ENCODE data around the gene ZNF555. TPM values are rescaled to one million over a fixed set of nuclear protein-coding genes. Genes with fewer than 3 reads are reported as not detected.
"Not testable (repeated sequence)": the region's sequence is repeated elsewhere in the genome, so short reads cannot be mapped to it uniquely, and the experiment has no call there.

The ZNF555 gene
- total and polyA plus RNA-seq, 2 donors: 4.2 TPM

- Histone ChIP-seq H3K9me3 (ENCODE audit: control insufficient read depth in 2 of 2, insufficient read depth in 1 of 2, low read length in 1 of 2) (peaks cover 2 to 29% of the 10 kb centered on the region in 2 donors), H3K4me1 (ENCODE audit: control insufficient read depth in 2 of 2, insufficient read depth in 2 of 2, low read length in 2 of 2) (peaks cover 0 to 14% of the 10 kb centered on the region in 2 donors)
- H3K27me3 ChIP-seq (ENCODE audit: control insufficient read depth in 2 of 2, insufficient read depth in 1 of 2, low read length in 1 of 2); H3K36me3 ChIP-seq (ENCODE audit: control insufficient read depth in 2 of 2, insufficient read depth in 2 of 2, low read length in 1 of 2); DNase-seq (ENCODE audit: low read depth in 6 of 9, low spot score in 9 of 9); H3K27ac ChIP-seq (ENCODE audit: low read depth in 1 of 2, low read length in 1 of 2); H3K4me3 ChIP-seq (ENCODE audit: low read length in 2 of 2): not testable (repeated sequence)
- 95% methylated on average over 8 of the region's 8 CpGs for WGBS
These were observed 49.3 kb downstream of the ZNF555 start for GRCh38 chr19:2890531-2890930.

GRCh38 chr19:2896694-2897093 is 55.4 kb downstream of the ZNF555 start:
- Histone ChIP-seq H3K27me3 (ENCODE audit: control insufficient read depth in 2 of 2, insufficient read depth in 1 of 2, low read length in 1 of 2) (peaks cover 0 to 9% of the 10 kb centered on the region in 2 donors), H3K4me3 (ENCODE audit: low read length in 2 of 2) (no peak overlapping the region), H3K27ac (ENCODE audit: low read depth in 1 of 2, low read length in 1 of 2) (no peak overlapping the region), H3K36me3 (ENCODE audit: control insufficient read depth in 2 of 2, insufficient read depth in 2 of 2, low read length in 1 of 2) (no peaks in the 10 kb centered on the region), H3K9me3 (ENCODE audit: control insufficient read depth in 2 of 2, insufficient read depth in 1 of 2, low read length in 1 of 2) (peaks cover 0 to 33% of the 10 kb centered on the region in 2 donors), H3K4me1 (ENCODE audit: control insufficient read depth in 2 of 2, insufficient read depth in 2 of 2, low read length in 2 of 2) (peaks cover 0 to 12% of the 10 kb centered on the region in 2 donors)
- 87% methylated on average over 8 of the region's 8 CpGs for WGBS
- DNase-seq (ENCODE audit: low read depth in 6 of 9, low spot score in 9 of 9): no peak

- WGBS: 2% methylated on average over 100 of the region's 100 CpGs
- peak within 1 kb of the TSS; percentile 11 to 58 for H3K27ac ChIP-seq (ENCODE audit: low read depth in 1 of 2, low read length in 1 of 2)
- H3K4me1 ChIP-seq (ENCODE audit: control insufficient read depth in 2 of 2, insufficient read depth in 2 of 2, low read length in 2 of 2): peaks cover 3 to 19% of the 10 kb centered on the region in 2 donors
- peak; percentile 69 to 92 (median 84) for DNase-seq (ENCODE audit: low read depth in 6 of 9, low spot score in 9 of 9)
- peaks cover 0 to 29% of the 10 kb centered on the region in 2 donors for H3K9me3 ChIP-seq (ENCODE audit: control insufficient read depth in 2 of 2, insufficient read depth in 1 of 2, low read length in 1 of 2)
- H3K4me3 ChIP-seq (ENCODE audit: low read length in 2 of 2): peak within 1 kb of the TSS; percentile 60 to 63
- H3K36me3 ChIP-seq (ENCODE audit: control insufficient read depth in 2 of 2, insufficient read depth in 2 of 2, low read length in 1 of 2): no peaks in the 10 kb centered on the region
- H3K27me3 ChIP-seq (ENCODE audit: control insufficient read depth in 2 of 2, insufficient read depth in 1 of 2, low read length in 1 of 2): peaks cover 0 to 9% of the 10 kb centered on the region in 2 donors
These were observed 59.3 kb downstream of the ZNF555 start, which contains the start of gene ZNF57 for GRCh38 chr19:2900296-2901252. ZNF57 (plus strand) TSS chr19:2900928; CDS start chr19:2901046, 118 bp downstream.

- no peak overlapping the region for H3K4me3 ChIP-seq (ENCODE audit: low read length in 2 of 2)
- no peaks in the 10 kb centered on the region for H3K36me3 ChIP-seq (ENCODE audit: control insufficient read depth in 2 of 2, insufficient read depth in 2 of 2, low read length in 1 of 2)
- 60% methylated on average over 13 of the region's 13 CpGs for WGBS
- peaks cover 0 to 20% of the 10 kb centered on the region in 2 donors for H3K9me3 ChIP-seq (ENCODE audit: control insufficient read depth in 2 of 2, insufficient read depth in 1 of 2, low read length in 1 of 2)
- peaks cover 0 to 9% of the 10 kb centered on the region in 2 donors for H3K27me3 ChIP-seq (ENCODE audit: control insufficient read depth in 2 of 2, insufficient read depth in 1 of 2, low read length in 1 of 2)
- peak overlapping the region in 1 of 2 donors; percentile 17 for H3K27ac ChIP-seq (ENCODE audit: low read depth in 1 of 2, low read length in 1 of 2)
- peak in 1 of 9 donors; percentile 20 for DNase-seq (ENCODE audit: low read depth in 6 of 9, low spot score in 9 of 9)
- peaks cover 3 to 19% of the 10 kb centered on the region in 2 donors for H3K4me1 ChIP-seq (ENCODE audit: control insufficient read depth in 2 of 2, insufficient read depth in 2 of 2, low read length in 2 of 2)
These were observed 61.4 kb downstream of the ZNF555 start for GRCh38 chr19:2902590-2903218.

GRCh38 chr19:2903326-2903725 is 62.1 kb downstream of the ZNF555 start:
- 97% methylated on average over 13 of the region's 13 CpGs for WGBS
- H3K27ac ChIP-seq (ENCODE audit: low read depth in 1 of 2, low read length in 1 of 2); H3K36me3 ChIP-seq (ENCODE audit: control insufficient read depth in 2 of 2, insufficient read depth in 2 of 2, low read length in 1 of 2); H3K27me3 ChIP-seq (ENCODE audit: control insufficient read depth in 2 of 2, insufficient read depth in 1 of 2, low read length in 1 of 2); H3K4me3 ChIP-seq (ENCODE audit: low read length in 2 of 2); DNase-seq (ENCODE audit: low read depth in 6 of 9, low spot score in 9 of 9): not testable (repeated sequence)
- Histone ChIP-seq H3K4me1 (ENCODE audit: control insufficient read depth in 2 of 2, insufficient read depth in 2 of 2, low read length in 2 of 2) (peaks cover 3 to 19% of the 10 kb centered on the region in 2 donors), H3K9me3 (ENCODE audit: control insufficient read depth in 2 of 2, insufficient read depth in 1 of 2, low read length in 1 of 2) (peaks cover 0 to 17% of the 10 kb centered on the region in 2 donors)

- H3K36me3 ChIP-seq (ENCODE audit: control insufficient read depth in 2 of 2, insufficient read depth in 2 of 2, low read length in 1 of 2): no peaks in the 10 kb centered on the region
- peaks cover 0 to under 1% of the 10 kb centered on the region in 2 donors for H3K9me3 ChIP-seq (ENCODE audit: control insufficient read depth in 2 of 2, insufficient read depth in 1 of 2, low read length in 1 of 2)
- H3K27ac ChIP-seq (ENCODE audit: low read depth in 1 of 2, low read length in 1 of 2): no peak overlapping the region
- H3K4me1 ChIP-seq (ENCODE audit: control insufficient read depth in 2 of 2, insufficient read depth in 2 of 2, low read length in 2 of 2): peaks cover 3 to 11% of the 10 kb centered on the region in 2 donors
- DNase-seq (ENCODE audit: low read depth in 6 of 9, low spot score in 9 of 9): no peak
- no peak overlapping the region for H3K4me3 ChIP-seq (ENCODE audit: low read length in 2 of 2)
- WGBS: 89% methylated on average over 11 of the region's 11 CpGs
- H3K27me3 ChIP-seq (ENCODE audit: control insufficient read depth in 2 of 2, insufficient read depth in 1 of 2, low read length in 1 of 2): peaks cover 0 to under 1% of the 10 kb centered on the region in 2 donors
These were observed 64.7 kb downstream of the ZNF555 start for GRCh38 chr19:2905918-2906519.

DNA sequence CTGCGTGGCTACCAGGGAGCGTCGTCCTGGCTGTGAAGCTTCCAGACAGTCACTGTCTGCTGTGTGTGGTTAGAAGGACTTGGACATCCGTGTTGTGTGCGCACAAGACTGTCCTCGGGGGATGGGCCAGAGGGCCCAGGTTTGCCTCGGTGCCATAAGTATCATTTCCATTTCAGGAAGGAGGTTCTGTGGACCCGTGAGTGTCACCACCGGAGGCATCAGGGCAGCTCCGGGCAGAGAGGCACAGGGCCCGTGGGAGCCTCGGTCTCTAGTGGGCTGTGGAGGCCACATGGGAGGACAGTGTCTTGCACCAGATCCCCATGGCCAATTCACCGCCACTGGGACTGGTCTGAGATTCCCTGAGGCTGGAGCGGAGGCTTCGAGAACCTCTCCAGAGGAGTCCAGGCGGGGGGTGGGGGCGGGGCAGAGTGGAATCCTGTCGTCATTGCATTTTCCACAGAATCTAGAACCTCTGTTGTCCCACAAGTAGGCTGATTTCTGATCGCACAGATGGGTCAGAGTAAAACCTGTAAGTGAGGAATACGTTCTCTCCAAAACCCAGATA is 65.4 kb downstream of the ZNF555 start:
- no peaks in the 10 kb centered on the region for H3K36me3 ChIP-seq (ENCODE audit: control insufficient read depth in 2 of 2, insufficient read depth in 2 of 2, low read length in 1 of 2)
- H3K9me3 ChIP-seq (ENCODE audit: control insufficient read depth in 2 of 2, insufficient read depth in 1 of 2, low read length in 1 of 2): peaks cover 0 to 6% of the 10 kb centered on the region in 2 donors
- no peak overlapping the region for H3K4me3 ChIP-seq (ENCODE audit: low read length in 2 of 2)
- no peaks in the 10 kb centered on the region for H3K27me3 ChIP-seq (ENCODE audit: control insufficient read depth in 2 of 2, insufficient read depth in 1 of 2, low read length in 1 of 2)
- no peak for DNase-seq (ENCODE audit: low read depth in 6 of 9, low spot score in 9 of 9)
- H3K4me1 ChIP-seq (ENCODE audit: control insufficient read depth in 2 of 2, insufficient read depth in 2 of 2, low read length in 2 of 2): peaks cover 3 to 7% of the 10 kb centered on the region in 2 donors
- no peak overlapping the region for H3K27ac ChIP-seq (ENCODE audit: low read depth in 1 of 2, low read length in 1 of 2)
- WGBS: 95% methylated on average over 20 of the region's 20 CpGs
